ENCODE data around the gene ITK. TPM values are rescaled to one million over a fixed set of nuclear protein-coding genes. Genes with fewer than 3 reads are reported as not detected.

Gene ITK
- total and polyA plus RNA-seq, 2 donors (not counting 3 experiments of a cell fraction or from before 2014, with no cell fraction given) = not detected

DNA sequence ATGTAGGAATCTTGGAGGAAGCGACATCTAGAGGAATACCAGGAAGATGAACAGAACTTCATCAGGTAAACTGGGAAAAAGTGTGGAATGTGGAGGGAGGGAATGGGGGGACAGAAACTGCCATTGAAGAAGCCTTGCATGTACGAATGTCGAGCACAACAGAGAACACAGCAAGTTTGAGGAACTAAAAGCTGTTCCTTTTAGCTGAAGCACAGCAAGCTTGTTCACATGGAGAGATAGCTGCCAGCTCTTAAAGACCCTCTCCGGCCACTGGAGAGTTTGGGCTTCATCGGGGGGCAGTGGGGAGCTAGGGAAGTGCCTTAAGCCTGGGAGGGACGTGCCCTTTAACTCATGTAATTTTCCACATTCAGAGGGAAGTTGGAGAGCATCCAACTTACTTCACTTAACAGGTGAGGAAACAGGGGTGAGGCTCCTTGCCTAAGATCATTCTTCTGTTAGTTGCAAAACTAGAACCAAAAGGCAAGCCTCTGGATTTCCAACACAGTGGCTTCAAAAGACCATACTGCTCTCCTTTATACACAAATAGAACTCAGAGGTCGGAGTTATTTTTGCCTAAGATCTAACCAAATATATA is 83.0 kb downstream of the ITK start:
- POLR2A ChIA-PET = no interaction called here
- no peak for FAIRE-seq
- no peaks in the 10 kb centered on the region for H4K20me1 ChIP-seq (replicated peaks; ENCODE audit: control insufficient read depth, extremely low read depth, insufficient read depth, low read length)
- no peak overlapping the region for H3K4me2 ChIP-seq (ENCODE audit: insufficient read depth, low read length)
- intact Hi-C loops (cut with micrococcal nuclease) (no loop called here), dilution Hi-C loops (cut with MboI; ENCODE audit: extremely low pct_ligation_motif_present, low sequenced_read_pairs) (no loop called here)
- H3K9me3 ChIP-seq (replicated peaks; ENCODE audit: control insufficient read depth, insufficient read depth, low read length) = no peaks in the 10 kb centered on the region
- peaks cover 4% of the 10 kb centered on the region for H3K4me1 ChIP-seq (ENCODE audit: control insufficient read depth, extremely low read depth, insufficient read depth, low read length)
- TF ChIP-seq CTCF (IDR thresholded peaks at IDR 0.05; ENCODE audit: extremely low read depth in 1 of 2, insufficient read depth in 1 of 2, low read depth in 1 of 2, low read length in 2 of 2) (no peak), GATA2 (IDR thresholded peaks at IDR 0.05; ENCODE audit: insufficient read depth, insufficient read length, low read depth, low read length) (no peak), POLR2A (IDR thresholded peaks at IDR 0.05; ENCODE audit: low read depth, low read length) (no peak), EZH2 (IDR thresholded peaks at IDR 0.05; ENCODE audit: borderline replicate concordance, low read depth, low read length, severe bottlenecking) (no peak), POLR2AphosphoS5 (IDR thresholded peaks at IDR 0.05; ENCODE audit: insufficient read depth, low read depth, low read length) (no peak), MYC (IDR thresholded peaks at IDR 0.05; ENCODE audit: low read depth, low read length) (no peak), JUN (IDR thresholded peaks at IDR 0.05; ENCODE audit: borderline replicate concordance, insufficient read depth, insufficient read length, low read depth) (no peak), FOS (IDR thresholded peaks at IDR 0.05; ENCODE audit: borderline replicate concordance, insufficient read depth, low read length) (no peak)
- TF ChIP-seq, protein P1, sequence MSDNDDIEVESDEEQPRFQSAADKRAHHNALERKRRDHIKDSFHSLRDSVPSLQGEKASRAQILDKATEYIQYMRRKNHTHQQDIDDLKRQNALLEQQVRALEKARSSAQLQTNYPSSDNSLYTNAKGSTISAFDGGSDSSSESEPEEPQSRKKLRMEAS (IDR thresholded peaks at IDR 0.05; ENCODE audit: insufficient read depth, insufficient read length) = no peak
- no peak overlapping the region for H3K27ac ChIP-seq (ENCODE audit: insufficient read depth, low read depth, low read length)
- no peak overlapping the region for H3K9ac ChIP-seq (replicated peaks; ENCODE audit: extremely low read depth, insufficient read depth, low read length)
- H3K4me3 ChIP-seq (replicated peaks in 1 of 3; ENCODE audit: insufficient read depth in 1 of 3, low read depth in 1 of 3, low read length in 3 of 3) = no peak overlapping the region
- no peak for DNase-seq (ENCODE audit: low read depth, low spot score)
- no peaks in the 10 kb centered on the region for H3K79me2 ChIP-seq (ENCODE audit: control insufficient read depth, insufficient read depth, low read length)
- H3K27me3 ChIP-seq (ENCODE audit: control insufficient read depth in 2 of 2, insufficient read depth in 2 of 2, low read length in 2 of 2) = peaks cover 8 to 10% of the 10 kb centered on the region in 2 experiments
- CTCF ChIA-PET = interaction anchor here (1.5 to 3.9 kb wide), 3 partner anchors 10 to 115 kb away, joined by 4 to 24 read pairs (median 5); no protein-coding TSS in a partner anchor
- no peaks in the 10 kb centered on the region for H3K36me3 ChIP-seq (ENCODE audit: control insufficient read depth in 2 of 2, extremely low read depth in 1 of 2, insufficient read depth in 2 of 2, low read length in 2 of 2)
- H2AFZ ChIP-seq (ENCODE audit: low read depth, low read length) = no peak overlapping the region
- no peaks in the 10 kb centered on the region for H3K9me1 ChIP-seq (replicated peaks; ENCODE audit: control insufficient read depth, extremely low read depth, insufficient read depth, low read length)
- BruUV-seq (replicated peaks) = no TSS peak

Data from endothelial cell of umbilical vein (primary cell).